ENCODE results near the gene NEK7. TPM values are rescaled to one million over a fixed set of nuclear protein-coding genes. Genes with fewer than 3 reads are reported as not detected.
"Not testable (repeated sequence)": the region's sequence is repeated elsewhere in the genome, so short reads cannot be mapped to it uniquely, and the experiment has no call there.

NEK7 gene
- total RNA-seq, 1 donor from 2014 or later = 53.2 TPM

GRCh38 chr1:198199105-198199504 is 42.3 kb downstream of the NEK7 start:
- intact Hi-C loops (cut with micrococcal nuclease) = no loop called here

- intact Hi-C loops (cut with micrococcal nuclease) = no loop called here
Measured at GRCh38 chr1:198201956-198202784, 45.4 kb downstream of the NEK7 start.

- intact Hi-C loops (cut with micrococcal nuclease) = no loop called here
Measured at GRCh38 chr1:198203434-198203833, 46.6 kb downstream of the NEK7 start.

GRCh38 chr1:198205016-198205684 is 48.4 kb downstream of the NEK7 start:
- intact Hi-C loops (cut with micrococcal nuclease) = no loop called here

GRCh38 chr1:198206292-198206691 is 49.5 kb downstream of the NEK7 start:
- intact Hi-C loops (cut with micrococcal nuclease) = no loop called here

DNA sequence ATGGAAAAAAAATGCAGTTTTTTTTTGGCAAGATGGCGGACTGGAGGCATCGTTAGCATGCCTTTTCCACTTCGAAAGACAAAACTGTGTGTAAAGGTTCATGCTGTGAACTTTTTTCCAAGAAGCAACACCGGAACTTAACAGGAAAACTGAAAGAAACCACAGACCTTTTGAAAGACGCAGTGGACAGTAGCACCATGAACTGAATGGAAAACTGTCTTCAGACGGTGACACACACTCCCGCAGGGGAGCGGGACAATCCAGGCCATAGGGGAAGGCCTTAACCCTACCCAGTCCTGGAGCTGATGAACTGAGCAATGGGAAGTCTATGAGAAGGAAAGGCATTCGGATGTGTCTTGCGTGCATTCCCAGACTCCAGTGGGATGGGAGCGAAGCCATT is 54.9 kb downstream of the NEK7 start:
- intact Hi-C loops (cut with micrococcal nuclease) = no loop called here

- intact Hi-C loops (cut with micrococcal nuclease) = no loop called here
Measured at GRCh38 chr1:198212126-198212525, 55.3 kb downstream of the NEK7 start.

GRCh38 chr1:198212675-198213074 is 55.9 kb downstream of the NEK7 start:
- intact Hi-C loops (cut with micrococcal nuclease) = no loop called here

GRCh38 chr1:198214924-198215323 is 58.1 kb downstream of the NEK7 start:
- intact Hi-C loops (cut with micrococcal nuclease) = loop anchor here (2.0 kb wide), 1 partner anchor 18 kb away; no protein-coding TSS in a partner anchor

GRCh38 chr1:198220428-198220827 is 63.6 kb downstream of the NEK7 start:
- intact Hi-C loops (cut with micrococcal nuclease) = no loop called here

DNA sequence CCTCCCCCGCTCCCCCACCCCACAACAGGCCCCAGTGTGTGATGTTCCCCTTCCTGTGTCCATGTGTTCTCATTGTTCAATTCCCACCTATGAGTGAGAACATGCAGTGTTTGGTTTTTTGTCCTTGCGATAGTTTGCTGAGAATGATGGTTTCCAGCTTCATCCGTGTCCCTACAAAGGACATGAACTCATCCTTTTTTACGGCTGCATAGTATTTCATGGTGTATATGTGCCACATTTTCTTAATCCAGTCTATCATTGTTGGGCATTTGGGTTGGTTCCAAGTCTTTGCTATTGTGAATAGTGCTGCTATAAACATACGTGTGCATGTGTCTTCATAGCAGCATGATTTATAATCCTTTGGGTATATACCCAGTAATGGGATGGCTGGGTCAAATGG is 70.2 kb downstream of the NEK7 start:
- intact Hi-C loops (cut with micrococcal nuclease) = not testable (repeated sequence)

DNA sequence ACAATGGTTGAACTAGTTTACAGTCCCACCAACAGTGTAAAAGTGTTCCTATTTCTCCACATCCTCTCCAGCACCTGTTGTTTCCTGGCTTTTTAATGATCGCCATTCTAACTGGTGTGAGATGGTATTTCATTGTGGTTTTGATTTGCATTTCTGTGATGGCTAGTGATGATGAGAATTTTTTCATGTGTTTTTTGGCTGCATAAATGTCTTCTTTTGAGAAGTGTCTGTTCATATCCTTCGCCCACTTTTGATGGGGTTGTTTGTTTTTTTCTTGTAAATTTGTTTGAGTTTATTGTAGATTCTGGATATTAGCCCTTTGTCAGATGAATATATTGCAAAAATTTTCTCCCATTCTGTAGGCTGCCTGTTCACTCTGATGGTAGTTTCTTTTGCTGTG is 70.7 kb downstream of the NEK7 start:
- intact Hi-C loops (cut with micrococcal nuclease) = not testable (repeated sequence)

GRCh38 chr1:198228925-198229324 is 72.1 kb downstream of the NEK7 start:
- intact Hi-C loops (cut with micrococcal nuclease) = no loop called here

DNA sequence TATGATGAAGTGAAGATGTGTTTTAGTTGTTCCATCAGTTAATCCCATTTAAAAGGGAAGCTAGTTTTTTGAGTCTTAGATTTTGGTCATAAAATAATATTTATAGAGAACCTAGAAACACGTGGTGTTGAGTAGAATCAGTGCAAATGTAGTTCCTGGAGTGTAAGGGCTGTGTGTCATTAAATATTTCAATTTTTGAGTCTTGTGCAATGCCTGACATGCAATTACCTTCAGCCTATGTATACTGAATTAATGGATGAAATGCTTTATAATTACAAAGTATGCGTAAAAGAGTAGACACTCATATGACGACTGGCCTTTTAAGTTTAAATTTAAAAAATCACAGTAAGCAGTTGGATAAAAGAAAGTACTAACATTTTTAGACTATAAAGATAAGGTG is 75.0 kb downstream of the NEK7 start:
- intact Hi-C loops (cut with micrococcal nuclease) = loop anchor here (2.0 kb wide), 1 partner anchor 17 kb away; no protein-coding TSS in a partner anchor

GRCh38 chr1:198232378-198232777 is 75.6 kb downstream of the NEK7 start:
- intact Hi-C loops (cut with micrococcal nuclease) = loop anchor here (2.0 kb wide), 1 partner anchor 18 kb away; no protein-coding TSS in a partner anchor

- intact Hi-C loops (cut with micrococcal nuclease) = loop anchor here (2.0 kb wide), 1 partner anchor 18 kb away; no protein-coding TSS in a partner anchor
Measured at GRCh38 chr1:198232940-198233675, 76.3 kb downstream of the NEK7 start.

DNA sequence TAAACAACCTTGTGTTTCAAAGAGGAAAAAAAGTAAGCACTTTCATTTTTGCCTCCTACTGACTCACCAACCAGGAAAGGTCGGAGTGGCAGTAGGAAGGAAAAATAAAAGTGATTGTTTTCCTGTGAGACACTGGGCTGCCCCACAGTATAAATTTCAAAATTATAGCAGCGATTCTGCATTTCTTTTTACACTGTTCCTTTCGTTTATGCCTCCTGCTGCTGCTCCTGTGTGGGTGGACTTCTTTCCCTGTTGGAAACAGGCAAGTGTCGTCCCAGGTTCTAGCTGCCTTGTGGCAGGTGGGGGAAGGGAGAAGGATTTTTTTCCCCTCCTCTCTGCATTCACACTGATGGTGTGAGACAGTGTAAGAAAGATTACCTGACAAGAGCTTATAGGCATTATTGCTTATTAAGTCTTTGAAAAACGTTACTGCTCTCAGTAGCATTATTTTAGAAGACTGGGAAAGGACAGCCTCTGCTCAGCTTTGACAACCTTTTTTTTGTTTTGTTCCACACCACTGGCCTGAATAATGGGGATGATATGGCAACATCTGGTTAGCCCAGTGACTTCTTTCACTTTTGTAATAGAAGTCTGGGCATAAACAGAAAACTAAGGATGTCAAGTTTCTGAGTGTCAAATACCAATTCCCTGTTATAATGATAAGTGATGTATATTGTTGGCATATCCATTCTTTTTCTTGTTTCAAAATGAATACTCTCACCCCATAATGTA is 77.9 kb downstream of the NEK7 start:
- intact Hi-C loops (cut with micrococcal nuclease) = no loop called here

DNA sequence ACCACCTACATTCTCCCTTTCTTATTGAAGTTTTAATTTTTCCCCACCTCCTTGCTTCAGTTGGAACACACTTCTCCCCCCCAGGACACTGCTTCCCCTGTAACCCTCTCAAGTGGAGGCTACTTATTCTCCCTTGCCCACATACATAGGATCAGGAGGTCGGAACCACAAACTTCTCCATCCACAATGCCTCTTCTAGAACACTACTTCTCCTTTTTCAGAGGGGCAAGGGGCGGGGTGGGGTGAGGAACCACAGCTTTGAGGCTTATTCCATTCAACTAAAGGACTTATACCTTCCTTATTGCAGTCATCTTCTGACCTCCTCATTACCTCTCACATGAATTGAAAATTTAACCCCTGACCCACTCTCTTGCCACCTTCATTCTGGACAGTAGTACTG is 81.3 kb downstream of the NEK7 start:
- intact Hi-C loops (cut with micrococcal nuclease) = no loop called here

DNA sequence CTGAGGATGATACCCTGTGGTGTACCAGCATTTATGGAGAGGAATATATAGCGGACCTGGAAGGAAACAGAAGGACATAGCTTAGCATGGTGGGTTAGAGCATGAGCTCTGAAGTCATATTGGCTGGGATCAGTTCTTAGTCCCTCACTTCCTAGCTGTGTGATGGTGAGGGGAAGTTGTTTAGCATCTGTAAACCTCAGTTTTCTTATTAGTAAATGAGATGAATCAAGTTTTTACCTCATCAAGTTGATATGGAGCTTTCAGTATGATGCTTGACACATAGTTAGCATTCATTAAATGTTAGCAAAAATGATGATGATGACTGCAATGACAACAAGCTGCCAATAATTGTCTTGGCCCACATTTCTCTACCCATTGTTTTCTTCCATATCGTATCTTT is 84.8 kb downstream of the NEK7 start:
- intact Hi-C loops (cut with micrococcal nuclease) = no loop called here

DNA sequence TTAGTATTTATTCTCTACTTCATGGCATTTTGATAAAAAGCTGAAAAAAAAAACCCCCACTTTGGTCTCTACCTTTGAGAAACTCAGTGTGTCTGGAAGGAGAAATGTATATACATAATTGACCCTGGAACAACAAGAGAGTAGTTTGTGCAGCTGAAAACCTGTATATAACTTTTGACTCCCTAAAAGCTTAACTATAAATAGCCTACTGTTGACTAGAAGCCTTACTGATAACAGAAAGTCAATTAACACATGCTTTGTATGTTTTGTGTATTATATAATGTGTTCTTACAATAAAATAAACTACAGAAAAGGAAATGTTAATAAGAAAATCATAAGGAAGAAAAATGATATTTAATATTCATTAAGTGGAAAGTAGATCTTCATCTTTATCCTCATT is 88.0 kb downstream of the NEK7 start:
- intact Hi-C loops (cut with micrococcal nuclease) = no loop called here

DNA sequence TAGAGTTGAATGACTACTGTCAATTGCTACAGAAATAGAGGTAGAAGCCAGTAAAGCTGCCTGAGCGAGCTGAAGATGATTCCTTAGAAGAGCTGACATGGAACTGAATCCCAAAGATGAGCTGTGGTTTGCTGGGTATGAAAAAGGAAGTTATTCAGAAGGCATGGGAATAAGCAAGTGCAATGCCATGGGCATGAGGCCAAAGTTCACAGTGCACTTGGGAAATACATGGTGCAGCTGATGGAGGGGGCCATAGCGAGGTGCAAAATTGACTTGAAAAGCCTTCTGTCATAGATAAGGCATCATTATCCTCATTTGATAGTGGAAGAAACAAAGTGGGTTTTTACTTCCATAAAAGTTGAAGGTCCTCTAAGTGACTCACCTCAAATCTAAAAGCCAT is 88.6 kb downstream of the NEK7 start:
- intact Hi-C loops (cut with micrococcal nuclease) = no loop called here
